ENCODE results near the gene CNIH3.

DNA sequence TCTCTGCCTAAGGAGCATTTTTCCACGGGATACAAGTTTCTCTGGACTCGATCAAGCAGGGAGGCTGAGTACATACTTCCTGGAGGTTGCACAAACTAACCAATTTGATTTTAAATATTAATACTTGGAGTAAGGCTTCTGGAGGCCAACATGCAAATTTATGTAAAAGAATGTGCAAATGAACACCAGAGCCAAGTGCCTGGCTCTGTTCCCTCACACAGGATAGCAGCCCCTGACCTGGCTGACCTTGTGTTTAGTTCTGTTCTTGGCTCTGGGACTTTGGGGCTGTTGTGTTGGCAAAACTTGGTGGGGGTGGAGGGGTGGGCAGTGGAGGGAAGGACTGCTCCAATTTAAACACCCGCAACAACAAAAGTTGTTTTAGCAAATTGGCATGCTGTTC lies 34.2 kb downstream of the CNIH3 start:
- TF ChIP-seq CTCF (optimal IDR thresholded peaks at IDR 0.05 in 1 of 3, IDR thresholded peaks at IDR 0.05 in 1 of 3, conservative IDR thresholded peaks at IDR 0.05 in 1 of 3; ENCODE audit: extremely low read depth in 1 of 3, insufficient read depth in 2 of 3, low read length in 3 of 3) (no peak), EZH2 (IDR thresholded peaks at IDR 0.05; ENCODE audit: low read length) (no peak)

All from keratinocyte (primary cell).